ENCODE results near the gene TTLL11. TPM values are rescaled to one million over a fixed set of nuclear protein-coding genes. Genes with fewer than 3 reads are reported as not detected.

Gene TTLL11
- total RNA-seq, 1 experiment from 2014 or later, result 1.5 TPM

DNA sequence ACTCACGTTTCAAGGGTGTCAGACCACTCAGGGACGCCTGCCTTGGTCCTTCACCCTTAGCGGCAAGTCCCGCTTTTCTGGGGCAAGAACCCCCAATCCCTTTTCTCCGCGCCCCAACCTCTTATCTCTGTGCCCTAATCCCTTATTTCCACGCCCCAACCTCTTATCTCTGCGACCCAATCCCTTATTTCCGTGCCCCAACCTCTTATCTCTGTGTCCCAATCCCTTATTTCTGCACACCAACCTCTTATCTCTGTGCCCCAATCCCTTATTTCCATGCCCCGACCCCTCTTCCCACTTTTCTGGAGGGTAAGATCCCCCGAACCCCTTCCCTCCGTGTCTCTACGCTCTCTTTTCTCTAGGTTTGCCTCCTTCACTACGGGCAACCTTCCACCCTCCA, 302.3 kb downstream of the TTLL11 start:
- no peaks in the 10 kb centered on the region; the same call in 1 of the 2 replicates for H3K4me1 ChIP-seq (ENCODE audit: insufficient read depth, low read length)
- H3K18ac ChIP-seq (ENCODE audit: insufficient read length, low read depth, low read length), result no peak overlapping the region
- no peaks in the 10 kb centered on the region for H3K27me3 ChIP-seq (ENCODE audit: insufficient read depth, low read length)
- no peak overlapping the region for H2BK12ac ChIP-seq (ENCODE audit: insufficient read length, low read depth, low read length)
- no peak overlapping the region for H2BK20ac ChIP-seq (ENCODE audit: low read depth, low read length, poor library complexity, severe bottlenecking)
- H4K5ac ChIP-seq (ENCODE audit: insufficient read length, low read depth, low read length), result no peak overlapping the region
- no peak overlapping the region for H3K14ac ChIP-seq (ENCODE audit: insufficient read depth, low read length)
- H4K20me1 ChIP-seq (ENCODE audit: control insufficient read depth, insufficient read depth, insufficient read length), result no peaks in the 10 kb centered on the region
- no peaks in the 10 kb centered on the region for H3K9me3 ChIP-seq (ENCODE audit: control insufficient read depth, low read depth, low read length)
- Mint-ChIP-seq H3K36me3 (ENCODE audit: insufficient read depth in 1 of 3, low read depth in 3 of 3) (peaks cover 0 to 2% (median 0%) of the 10 kb centered on the region in 3 experiments; a peak in 3 of 7 replicates), H3K9me3 (peaks cover 2 to 6% of the 10 kb centered on the region in 2 experiments; a peak in 2 of 5 replicates), H3K4me1 (peaks cover 18 to 47% of the 10 kb centered on the region in 2 experiments), H3K4me3 (no peak overlapping the region), H3K27me3 (ENCODE audit: low read depth) (peaks cover 8% of the 10 kb centered on the region), H3K27ac (no peak overlapping the region)
- no peak overlapping the region for H3K27ac ChIP-seq (ENCODE audit: insufficient read length, low read depth, low read length)
- no peak overlapping the region for H3K4me2 ChIP-seq (ENCODE audit: insufficient read depth, insufficient read length, low read length)
- no peaks in the 10 kb centered on the region for H3K79me1 ChIP-seq (ENCODE audit: insufficient read depth, low read depth, low read length, poor library complexity, severe bottlenecking)
- H2BK5ac ChIP-seq (ENCODE audit: insufficient read length, low read length), result no peak overlapping the region
- no peaks in the 10 kb centered on the region for H3K23me2 ChIP-seq (ENCODE audit: insufficient read length, low read depth, low read length, poor library complexity, severe bottlenecking)
- no peak for DNase-seq
- H3K56ac ChIP-seq (ENCODE audit: insufficient read length, low read depth, low read length), result no peak overlapping the region
- H3K9ac ChIP-seq (ENCODE audit: extremely low read depth, insufficient read length, low read length), result no peak overlapping the region
- no peak overlapping the region for H3K4ac ChIP-seq (ENCODE audit: low read depth, low read length)
- no CpG with 5 or more reads among the region's 14 CpGs for WGBS (ENCODE audit: extremely low coverage, insufficient read length, low lambda C conversion rate)
- H2AFZ ChIP-seq (ENCODE audit: low read length), result no peak overlapping the region
- H4K91ac ChIP-seq (ENCODE audit: insufficient read length, low read depth, low read length), result no peak overlapping the region
- no peak overlapping the region for H2AK5ac ChIP-seq (ENCODE audit: insufficient read length, low read length)
- H3T11ph ChIP-seq (ENCODE audit: low read length), result no peak overlapping the region
- TF ChIP-seq CTCF (conservative IDR thresholded peaks at IDR 0.05), result no peak
- H4K8ac ChIP-seq (replicated peaks; ENCODE audit: insufficient read length, low read depth, low read length), result no peak overlapping the region
- H2BK15ac ChIP-seq (ENCODE audit: low read depth, low read length), result no peak overlapping the region
- no peak overlapping the region for H2BK120ac ChIP-seq (ENCODE audit: low read depth, low read length, poor library complexity, severe bottlenecking)
- H3K23ac ChIP-seq (ENCODE audit: insufficient read length, low read depth, low read length), result no peak overlapping the region
- no peaks in the 10 kb centered on the region for H3K79me2 ChIP-seq (ENCODE audit: insufficient read depth, low read length)

All from H9 (cell line).